Effector memory CD4-positive, alpha-beta T cell (primary cell): ENCODE data around the gene CCNY.
"Not testable (repeated sequence)": the region's sequence is repeated elsewhere in the genome, so short reads cannot be mapped to it uniquely, and the experiment has no call there.

ENCODE experiments used
- DNase-seq, 3 donors: peaks; one replicate each; pipeline ENCODE4 v3.0.0-alpha.2; 2020
- H3K27ac ChIP-seq: 2 replicates; pipeline ENCODE4 v1.7.0; 2013; ENCODE audit warnings: mild to moderate bottlenecking, low read length, moderate library complexity; ENCODE audit not compliant: insufficient read depth, poor library complexity, severe bottlenecking
- H3K27me3 ChIP-seq: replicated peaks from 2 replicates; pipeline ENCODE4 v1.7.0; 2013; ENCODE audit warnings: mild to moderate bottlenecking, low read length; ENCODE audit not compliant: insufficient read depth, control insufficient read depth, poor library complexity, severe bottlenecking
- H3K36me3 ChIP-seq: 2 replicates; pipeline ENCODE4 v1.7.0; 2013; ENCODE audit warnings: mild to moderate bottlenecking, low read length, moderate library complexity; ENCODE audit not compliant: control insufficient read depth, insufficient read depth
- H3K4me1 ChIP-seq: 2 replicates; pipeline ENCODE4 v1.7.0; 2013; ENCODE audit warnings: low read length, mild to moderate bottlenecking; ENCODE audit not compliant: control insufficient read depth, insufficient read depth, poor library complexity, severe bottlenecking
- H3K4me3 ChIP-seq: 2 replicates; pipeline ENCODE4 v1.7.0; 2013; ENCODE audit warnings: low read length, low read depth, mild to moderate bottlenecking; ENCODE audit not compliant: insufficient read depth, poor library complexity, severe bottlenecking
- H3K9me3 ChIP-seq: 2 replicates; pipeline ENCODE4 v1.7.0; 2013; ENCODE audit warnings: mild to moderate bottlenecking, low read length, moderate library complexity; ENCODE audit not compliant: control insufficient read depth

The CCNY gene

DNA sequence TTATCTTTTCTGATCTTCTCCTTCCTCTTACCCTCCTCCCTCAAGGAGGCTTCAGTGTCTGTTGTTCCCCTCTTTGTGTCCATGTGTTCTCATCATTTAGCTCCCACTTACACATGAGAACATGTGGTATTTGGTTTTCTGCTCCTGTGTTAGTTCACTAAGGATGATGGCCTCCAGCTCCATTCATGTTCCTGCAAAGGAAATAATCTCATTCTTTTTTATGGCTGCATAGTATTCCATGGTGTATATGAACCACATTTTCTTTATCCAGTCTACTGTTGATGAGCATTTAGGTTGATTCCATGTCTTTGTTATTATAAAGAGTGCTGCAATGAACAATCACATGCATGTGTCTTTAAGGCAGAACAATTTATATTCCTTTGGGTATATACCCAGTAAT lies 21.1 kb upstream of the CCNY start:
- H3K9me3 ChIP-seq, H3K27ac ChIP-seq, H3K27me3 ChIP-seq, H3K4me3 ChIP-seq, DNase-seq, H3K36me3 ChIP-seq, H3K4me1 ChIP-seq: not testable (repeated sequence)

DNA sequence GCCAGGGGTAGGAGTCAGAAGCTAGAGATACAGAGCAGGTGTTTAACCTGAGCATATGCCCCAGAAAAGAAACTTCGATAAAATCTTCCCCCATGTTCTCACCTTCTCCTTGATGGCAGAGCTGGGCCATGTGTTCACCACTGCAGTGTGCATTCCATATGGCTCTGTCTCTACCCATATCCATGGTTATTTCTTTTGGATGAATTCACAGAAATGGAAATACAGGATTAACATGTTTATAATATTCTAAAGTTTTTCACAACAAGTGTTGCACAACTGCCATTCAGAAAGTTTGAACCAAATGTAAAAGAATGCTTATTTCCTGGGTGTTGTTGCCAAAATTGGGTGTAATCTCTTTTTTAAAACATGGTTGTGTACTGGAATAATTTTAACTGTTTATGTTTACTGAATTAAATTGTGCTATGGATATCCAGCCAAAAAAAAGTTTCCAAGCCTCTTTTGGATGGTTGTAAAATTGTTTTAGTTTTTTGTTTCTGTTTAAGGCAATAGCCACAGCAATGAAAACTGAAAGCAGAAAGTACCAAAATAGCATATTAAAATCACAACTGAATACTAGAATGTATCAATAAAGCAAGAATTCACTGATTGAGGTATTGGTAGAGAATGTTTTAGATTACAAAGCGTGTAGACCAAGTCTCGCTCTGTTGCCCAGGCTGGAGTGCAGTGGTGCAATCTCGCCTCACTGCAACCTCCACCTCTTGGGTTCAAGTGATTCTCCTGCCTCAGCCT lies 19.9 kb upstream of the CCNY start:
- Histone ChIP-seq H3K27ac (no peak overlapping the region), H3K4me1 (no peaks in the 10 kb centered on the region), H3K36me3 (no peaks in the 10 kb centered on the region), H3K4me3 (no peak overlapping the region), H3K9me3 (no peaks in the 10 kb centered on the region), H3K27me3 (no peaks in the 10 kb centered on the region)
- DNase-seq, result no peak

GRCh38 chr10:35318551-35318950 lies 17.8 kb upstream of the CCNY start:
- no peak overlapping the region for H3K27ac ChIP-seq
- H3K36me3 ChIP-seq, result no peaks in the 10 kb centered on the region
- H3K4me3 ChIP-seq, result no peak overlapping the region
- H3K4me1 ChIP-seq, result no peaks in the 10 kb centered on the region
- no peaks in the 10 kb centered on the region for H3K9me3 ChIP-seq
- H3K27me3 ChIP-seq, result no peaks in the 10 kb centered on the region
- DNase-seq, result no peak

DNA sequence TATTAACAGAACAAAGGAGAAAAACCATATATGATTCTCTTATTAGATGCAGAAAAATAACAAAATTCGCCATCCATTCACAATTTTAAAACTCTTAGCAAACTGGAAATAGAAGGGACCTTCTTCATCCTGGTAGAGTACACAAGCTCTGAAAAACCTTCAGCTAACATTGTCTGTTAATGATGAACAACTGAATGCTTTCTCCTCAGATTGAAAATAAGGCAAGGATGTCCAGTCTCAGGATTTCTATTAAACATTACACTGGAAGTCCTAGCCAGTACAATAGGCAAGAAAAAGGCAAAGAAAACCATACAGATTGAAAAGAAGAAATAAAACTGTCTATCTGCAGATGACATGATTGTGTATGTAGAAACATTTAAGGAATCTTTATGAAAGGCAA lies 16.0 kb upstream of the CCNY start:
- no peaks in the 10 kb centered on the region for H3K4me1 ChIP-seq
- no peaks in the 10 kb centered on the region for H3K27me3 ChIP-seq

DNA sequence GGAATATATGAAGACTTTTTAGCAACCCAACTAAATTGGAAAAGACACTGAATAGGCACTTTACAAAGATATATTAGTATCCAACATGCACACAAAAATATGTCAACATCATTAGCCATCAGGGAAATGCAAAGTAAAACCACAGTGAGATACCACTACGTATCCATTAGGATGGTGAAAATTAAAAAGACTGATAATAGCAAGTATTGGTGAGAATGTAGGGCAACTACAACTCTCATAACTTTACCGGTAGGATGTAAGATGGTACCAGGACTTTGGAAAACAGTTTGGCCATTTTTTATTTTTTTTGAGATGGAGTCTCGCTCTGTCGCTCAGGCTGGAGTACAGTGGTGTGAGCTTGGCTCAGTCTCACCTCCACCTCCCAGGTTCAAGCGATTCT lies 13.7 kb upstream of the CCNY start:
- Histone ChIP-seq H3K36me3 (peaks cover 3% of the 10 kb centered on the region), H3K4me1 (no peaks in the 10 kb centered on the region), H3K4me3 (no peak overlapping the region), H3K9me3 (no peaks in the 10 kb centered on the region), H3K27me3 (no peaks in the 10 kb centered on the region), H3K27ac (no peak overlapping the region)
- no peak for DNase-seq

More for the DNA sequence above, 16.0 kb upstream of the CCNY start:
- H3K36me3 ChIP-seq, result peaks cover 3% of the 10 kb centered on the region
- no peak overlapping the region for H3K27ac ChIP-seq
- H3K9me3 ChIP-seq, result no peaks in the 10 kb centered on the region
- no peak overlapping the region for H3K4me3 ChIP-seq
- DNase-seq, result no peak

DNA sequence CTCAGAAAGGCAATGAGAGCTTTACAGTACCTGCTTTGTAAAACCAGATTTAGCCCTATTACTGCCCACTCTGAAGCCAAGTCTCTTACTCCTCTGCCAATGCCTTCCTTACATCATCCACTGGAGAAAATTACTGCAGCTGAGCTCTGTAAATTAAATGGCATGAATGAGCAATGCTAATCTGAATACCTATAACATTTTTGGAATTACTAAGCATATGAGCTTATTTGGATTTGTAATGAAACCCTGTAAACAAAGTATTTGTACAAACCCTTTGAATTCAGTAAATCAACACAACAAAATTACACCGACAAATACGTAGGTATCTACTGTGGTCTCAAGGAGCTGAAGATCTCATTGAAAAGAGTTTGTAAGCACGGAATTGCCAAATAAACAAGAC lies 12.1 kb upstream of the CCNY start:
- no peaks in the 10 kb centered on the region for H3K27me3 ChIP-seq
- no peaks in the 10 kb centered on the region for H3K9me3 ChIP-seq
- H3K27ac ChIP-seq, result no peak overlapping the region
- no peak overlapping the region for H3K4me3 ChIP-seq
- no peak for DNase-seq
- H3K4me1 ChIP-seq, result no peaks in the 10 kb centered on the region
- peaks cover 3% of the 10 kb centered on the region for H3K36me3 ChIP-seq

DNA sequence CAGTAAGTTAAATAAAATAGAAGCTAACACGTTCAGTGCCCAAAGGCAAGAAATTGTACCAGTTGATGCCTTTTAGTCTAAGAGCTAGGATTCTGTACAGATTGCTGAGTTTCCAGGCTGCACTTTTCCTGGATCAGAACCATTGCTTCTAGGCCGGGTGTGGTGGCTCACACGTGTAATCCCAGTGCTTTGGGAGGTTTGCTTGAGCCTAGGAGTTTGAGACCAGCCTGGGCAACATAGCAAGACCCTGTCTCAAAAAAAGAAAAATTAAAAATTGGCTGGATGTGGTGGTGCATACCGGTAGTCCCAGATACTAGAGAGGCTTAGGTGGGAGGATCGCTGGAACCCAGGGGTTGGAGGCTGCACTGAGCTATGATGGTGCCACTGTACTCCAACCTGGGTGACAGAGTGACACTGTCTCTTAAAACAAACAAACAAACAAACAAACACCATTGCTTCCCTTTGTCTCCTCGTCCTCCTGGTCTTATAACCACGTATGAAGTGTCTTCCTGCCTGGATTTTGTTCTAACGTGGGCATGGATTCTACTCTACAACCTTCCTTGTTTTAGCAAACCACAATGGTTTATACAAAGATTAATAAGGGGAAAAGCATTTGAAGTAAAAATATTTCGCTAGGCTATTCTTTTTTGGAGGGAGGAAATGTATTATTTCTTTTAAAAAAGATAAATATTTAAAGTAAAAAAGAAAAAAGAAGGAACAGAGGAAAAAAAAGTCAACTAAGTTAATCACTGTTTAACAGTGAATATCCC lies 9.7 kb upstream of the CCNY start:
- H3K4me3 ChIP-seq, result no peak overlapping the region
- H3K27me3 ChIP-seq, result no peaks in the 10 kb centered on the region
- DNase-seq, result no peak
- peaks cover 3% of the 10 kb centered on the region for H3K36me3 ChIP-seq
- H3K27ac ChIP-seq, result no peak overlapping the region
- no peaks in the 10 kb centered on the region for H3K4me1 ChIP-seq
- no peaks in the 10 kb centered on the region for H3K9me3 ChIP-seq

GRCh38 chr10:35327790-35328403 lies 8.4 kb upstream of the CCNY start:
- no peak overlapping the region for H3K27ac ChIP-seq
- H3K27me3 ChIP-seq, result no peaks in the 10 kb centered on the region
- H3K9me3 ChIP-seq, result no peaks in the 10 kb centered on the region
- H3K36me3 ChIP-seq, result peaks cover 3% of the 10 kb centered on the region
- no peak overlapping the region for H3K4me3 ChIP-seq
- DNase-seq, result no peak
- H3K4me1 ChIP-seq, result no peaks in the 10 kb centered on the region

- Histone ChIP-seq H3K27ac (no peak overlapping the region), H3K4me1 (no peaks in the 10 kb centered on the region), H3K36me3 (peaks cover 3% of the 10 kb centered on the region), H3K27me3 (no peaks in the 10 kb centered on the region), H3K4me3 (no peak overlapping the region), H3K9me3 (no peaks in the 10 kb centered on the region)
- DNase-seq, result no peak
These were observed 7.8 kb upstream of the CCNY start for GRCh38 chr10:35328404-35329037.

GRCh38 chr10:35329520-35329919 lies 6.8 kb upstream of the CCNY start:
- DNase-seq, result no peak
- H3K27ac ChIP-seq, result no peak overlapping the region
- H3K27me3 ChIP-seq, result no peaks in the 10 kb centered on the region
- H3K36me3 ChIP-seq, result no peaks in the 10 kb centered on the region
- H3K4me3 ChIP-seq, result no peak overlapping the region
- peaks cover 4% of the 10 kb centered on the region for H3K4me1 ChIP-seq
- H3K9me3 ChIP-seq, result no peaks in the 10 kb centered on the region
